GM19193 (cell line): ENCODE measurements around the gene DUSP7.

Source experiments
- POLR2A ChIP-seq: IDR thresholded peaks from 4 replicates; pipeline ENCODE4 v1.6.1; 2011; ENCODE audit not compliant: insufficient read depth, insufficient read length; ENCODE audit errors: extremely low read depth

The DUSP7 gene

DNA sequence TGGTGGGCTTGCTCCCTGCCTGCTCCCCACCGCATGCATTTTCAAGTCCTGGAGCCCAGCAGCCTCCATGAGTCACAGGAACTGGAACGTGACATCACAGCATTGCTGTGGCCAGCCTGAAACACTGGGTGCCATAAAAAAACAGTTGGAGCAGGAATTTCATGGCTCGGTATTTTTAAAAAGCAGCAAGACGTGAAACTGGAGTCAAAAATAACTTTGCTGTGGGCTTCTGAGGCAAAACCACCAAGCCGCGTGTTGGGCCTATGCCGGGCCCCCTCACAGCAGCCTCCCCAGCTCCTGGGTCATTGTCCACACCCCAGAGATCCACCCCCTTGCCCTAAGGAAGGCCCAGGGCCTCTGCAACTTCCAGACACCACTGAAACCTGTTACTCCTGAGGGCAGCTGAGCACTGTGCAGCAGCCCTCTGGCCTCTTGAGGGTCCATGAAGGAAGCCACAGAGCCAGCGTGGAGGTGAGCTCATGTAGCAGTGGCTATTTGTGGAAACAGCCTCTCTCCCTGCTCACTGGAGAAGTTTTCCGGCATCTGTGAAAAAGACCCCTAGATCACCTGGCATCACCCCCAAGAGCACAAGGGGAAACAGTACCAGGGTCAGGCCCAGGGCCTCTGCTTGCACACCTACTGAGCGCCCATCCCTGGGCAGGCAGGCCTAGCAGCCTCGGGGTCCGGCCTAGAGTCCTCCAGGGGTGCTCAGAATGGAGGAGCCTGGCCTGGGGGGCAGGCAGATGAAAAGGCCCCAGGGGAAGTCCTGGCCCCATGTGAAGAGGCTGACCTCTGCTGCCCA lies 34.0 kb upstream of the DUSP7 start:
- TF ChIP-seq POLR2A = no peak

DNA sequence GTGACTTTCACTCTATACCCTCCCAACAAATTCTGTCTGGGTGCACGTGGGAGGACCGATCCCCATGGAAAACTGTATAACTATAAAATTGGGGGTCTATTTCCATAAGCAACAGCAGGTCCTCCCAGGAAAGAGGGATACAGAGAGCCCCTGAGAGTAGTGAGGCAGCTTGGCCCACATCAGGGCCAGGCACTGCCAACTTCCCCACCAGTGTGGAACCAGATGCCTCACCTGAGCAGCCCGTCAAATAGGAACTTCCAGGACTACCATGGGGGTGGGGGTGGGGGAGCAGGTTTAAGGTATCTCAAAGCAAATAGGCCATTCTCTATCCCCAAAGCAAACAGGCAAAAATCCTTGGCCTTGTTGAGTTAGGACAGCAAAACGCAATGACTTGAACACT lies 33.3 kb upstream of the DUSP7 start:
- no peak for TF ChIP-seq POLR2A

DNA sequence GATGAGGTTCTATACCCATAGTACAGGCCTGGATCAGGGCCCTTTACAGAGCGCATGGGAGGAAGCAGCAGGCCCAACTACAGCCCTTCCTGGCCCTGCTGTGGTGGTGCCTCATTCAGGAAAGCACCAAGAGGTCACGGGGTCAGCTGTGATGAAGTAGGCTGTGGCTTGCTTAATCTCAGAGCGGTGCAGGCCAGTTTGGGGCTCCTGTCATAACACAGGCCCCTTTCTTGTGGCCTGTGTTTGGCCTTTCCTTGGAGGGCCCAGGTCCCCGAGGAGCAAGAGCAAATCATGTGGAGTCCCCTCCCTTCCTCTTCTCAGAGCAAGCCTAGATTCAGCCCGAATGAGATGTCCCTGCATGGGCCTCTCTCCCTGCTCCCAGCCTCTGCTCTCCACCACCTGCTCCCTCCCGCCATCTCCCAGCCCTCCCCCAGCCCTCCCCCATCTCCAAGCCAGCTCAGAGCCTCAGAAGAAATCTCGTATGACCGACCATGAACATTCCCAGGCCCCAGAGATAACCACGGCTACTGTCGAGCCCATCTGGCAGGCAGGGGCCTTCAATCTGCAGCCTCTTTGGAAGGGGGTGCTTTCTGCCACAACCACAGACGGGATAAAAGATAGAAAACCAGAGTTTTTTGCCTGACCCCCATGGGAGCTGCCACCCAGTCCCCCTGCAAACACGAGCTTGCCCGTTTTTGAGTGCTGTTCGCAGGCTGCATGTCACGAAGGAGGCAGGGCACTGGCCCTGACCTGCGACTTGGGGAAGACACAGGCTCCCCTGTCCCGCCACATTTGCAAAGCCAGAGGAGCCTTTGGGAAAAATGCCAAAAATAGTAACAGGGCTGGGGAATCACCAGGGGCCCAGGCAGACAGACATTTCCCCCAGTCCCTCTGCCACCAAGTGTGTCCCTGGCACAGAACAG lies 32.3 kb upstream of the DUSP7 start:
- TF ChIP-seq POLR2A = no peak

DNA sequence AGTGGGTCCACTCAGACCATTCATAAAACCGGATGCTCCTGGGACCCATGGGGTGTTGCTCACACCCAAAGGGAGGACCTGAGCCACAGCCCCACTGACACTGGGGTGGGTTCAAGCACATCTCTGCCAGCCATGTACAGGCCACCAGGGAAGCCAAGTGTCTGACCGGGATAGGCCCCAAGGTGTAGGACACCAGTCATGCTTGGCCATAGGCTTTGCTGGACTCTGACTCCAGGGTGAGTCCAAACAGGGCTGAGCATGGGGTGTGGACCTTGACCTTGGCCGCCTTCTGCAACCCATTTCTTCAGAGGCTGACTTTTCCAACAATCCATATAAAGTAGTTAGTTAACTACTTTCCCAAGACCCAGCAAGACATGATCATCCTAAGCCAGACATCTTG lies 31.4 kb upstream of the DUSP7 start:
- no peak for TF ChIP-seq POLR2A

DNA sequence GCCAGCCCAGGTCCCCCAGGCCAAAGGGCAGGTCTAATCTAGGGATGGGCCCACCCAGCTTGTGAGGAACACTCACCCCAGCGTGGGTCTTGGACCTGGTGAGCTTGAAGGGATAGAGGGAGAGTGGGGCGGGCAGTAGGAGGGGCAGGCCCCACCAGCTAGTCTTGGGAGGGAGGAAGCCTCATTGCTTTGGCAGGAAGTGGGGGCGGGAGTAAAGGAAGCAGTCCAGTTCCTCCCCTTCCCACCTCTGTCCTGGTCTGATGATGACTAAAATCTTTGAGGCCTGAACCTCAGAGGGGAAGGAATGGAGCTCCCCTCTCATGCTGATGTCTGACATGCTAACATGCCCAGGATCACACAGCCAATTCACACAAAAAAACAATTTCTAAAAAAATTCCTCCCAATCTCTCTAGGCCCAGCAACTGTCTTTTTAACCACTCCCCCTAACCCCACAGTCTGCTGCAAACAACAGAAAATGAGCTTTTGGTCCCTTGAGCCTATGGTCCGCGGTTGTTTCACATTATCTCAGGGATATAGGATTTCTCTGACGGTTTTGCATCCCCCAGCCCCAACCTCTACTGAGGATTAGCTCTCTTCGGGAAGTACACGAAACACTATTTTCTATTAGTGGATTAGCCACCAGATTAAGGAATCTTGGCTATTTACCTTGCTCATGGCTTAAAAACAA lies 30.7 kb upstream of the DUSP7 start:
- TF ChIP-seq POLR2A = no peak

DNA sequence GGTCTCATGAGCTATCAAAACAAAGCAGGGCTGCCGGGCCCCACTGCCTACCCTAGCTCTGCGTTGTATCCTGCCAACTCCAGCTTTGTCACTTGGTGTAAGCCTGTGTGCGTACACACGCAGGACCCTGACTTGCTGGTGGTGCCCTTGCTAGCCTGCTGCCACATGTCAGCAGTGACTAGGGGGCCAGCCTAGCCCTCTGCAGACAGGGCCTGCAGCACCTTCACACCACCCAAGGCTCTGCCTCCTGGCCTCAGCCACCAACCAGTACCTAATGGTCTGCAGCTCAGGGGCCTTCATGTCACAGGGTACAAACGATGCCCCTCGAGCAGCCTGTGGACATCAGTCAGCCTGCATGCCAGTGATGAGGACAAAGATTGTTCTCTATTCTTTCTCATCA lies 30.1 kb upstream of the DUSP7 start:
- TF ChIP-seq POLR2A = no peak

DNA sequence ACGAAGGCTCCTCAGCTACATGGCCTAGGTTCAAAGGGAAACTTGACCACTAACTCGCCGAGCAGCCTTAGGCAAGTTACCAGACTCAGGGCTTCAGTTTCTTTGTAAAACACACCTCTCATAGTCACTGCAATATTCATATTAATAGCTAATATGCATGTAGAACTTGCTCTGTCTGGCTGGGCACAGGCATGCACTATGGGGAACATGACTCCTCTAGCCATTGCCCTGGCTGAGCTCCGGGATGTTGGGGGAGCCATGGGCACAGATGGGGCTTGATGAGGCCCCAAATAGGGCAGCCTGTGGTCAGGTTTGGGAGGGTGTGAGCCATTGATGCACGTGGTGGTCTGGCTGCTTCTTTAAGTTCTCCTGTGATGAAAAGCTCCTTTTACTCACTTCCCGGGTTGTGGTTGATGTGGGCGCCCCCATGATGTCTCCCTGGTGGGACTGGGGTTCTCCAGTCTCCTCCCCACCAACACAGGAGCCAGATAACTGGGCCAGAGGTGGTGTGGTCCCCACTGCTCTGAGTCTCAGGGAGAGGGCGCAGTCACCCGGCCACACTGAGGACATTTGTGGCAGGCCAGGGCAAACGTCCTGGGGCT lies 29.4 kb upstream of the DUSP7 start:
- no peak for TF ChIP-seq POLR2A

DNA sequence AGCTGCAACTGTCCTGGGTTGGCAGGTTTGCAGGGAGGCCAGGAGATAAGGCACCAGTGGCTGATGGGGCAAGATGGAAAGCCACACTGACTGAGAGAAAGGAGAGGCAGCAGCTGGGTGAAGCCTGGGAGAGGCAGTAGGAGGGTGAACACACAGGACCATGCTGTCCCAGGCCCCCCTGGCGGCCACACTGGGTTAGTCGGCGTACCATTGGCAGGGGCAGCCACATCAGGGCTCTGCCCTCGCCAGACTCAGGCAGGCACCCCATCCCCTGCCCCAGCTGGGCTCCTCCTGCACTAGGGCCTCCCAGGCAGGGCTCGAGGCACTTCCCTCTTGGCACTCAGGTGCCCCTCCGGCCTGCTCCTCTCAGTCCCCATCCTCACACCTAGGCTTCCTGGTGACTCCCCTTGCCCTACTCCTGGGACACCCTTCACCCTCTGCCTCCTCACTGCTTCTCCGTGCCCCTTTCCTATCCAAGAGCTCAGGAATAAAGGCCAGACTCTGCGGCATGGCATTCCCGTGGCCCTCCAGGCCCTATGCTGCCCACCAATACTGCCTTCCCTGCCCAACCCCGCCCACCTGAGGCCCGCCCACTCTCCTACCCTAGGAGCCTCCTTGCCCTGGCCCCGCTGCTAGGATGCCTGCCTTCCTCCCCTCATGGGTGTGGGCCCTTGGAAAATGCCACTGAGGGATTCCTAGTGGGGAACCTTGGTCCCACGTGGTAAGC lies 28.7 kb upstream of the DUSP7 start:
- TF ChIP-seq POLR2A = no peak

DNA sequence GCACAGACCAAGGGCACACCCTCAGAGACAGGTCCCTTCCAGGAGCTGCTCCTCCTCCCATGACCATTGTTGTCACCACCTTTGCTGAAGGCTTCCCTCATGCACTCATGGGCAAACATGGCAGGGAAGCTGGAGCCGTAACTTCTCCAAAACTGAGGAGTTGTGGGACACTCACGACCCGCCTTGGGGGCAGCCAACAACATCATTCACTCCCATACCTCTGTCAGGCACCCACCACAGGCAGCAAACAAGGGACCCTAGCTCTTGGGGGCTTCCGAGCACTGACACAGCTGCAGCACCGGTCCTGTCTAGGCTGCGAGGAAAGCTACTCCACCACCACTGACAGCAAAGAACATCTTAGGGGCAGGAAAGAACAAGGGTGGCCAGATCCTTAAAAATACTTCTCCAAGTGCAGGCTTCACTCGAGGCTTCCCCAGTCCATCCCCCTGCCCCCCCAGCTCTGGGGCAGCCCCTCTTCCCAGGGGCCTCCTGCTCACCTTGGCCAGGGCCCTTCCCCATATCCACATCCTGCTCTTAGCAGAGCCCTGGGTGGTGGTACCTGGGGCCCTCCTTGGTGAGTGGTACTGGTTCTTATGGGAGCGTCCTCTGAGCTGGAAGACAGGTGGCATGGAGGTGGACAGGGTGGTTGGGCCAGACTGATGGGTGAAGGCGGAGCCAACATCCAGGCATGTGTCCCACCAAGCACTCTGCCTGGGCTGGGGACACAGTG lies 28.0 kb upstream of the DUSP7 start:
- no peak for TF ChIP-seq POLR2A

DNA sequence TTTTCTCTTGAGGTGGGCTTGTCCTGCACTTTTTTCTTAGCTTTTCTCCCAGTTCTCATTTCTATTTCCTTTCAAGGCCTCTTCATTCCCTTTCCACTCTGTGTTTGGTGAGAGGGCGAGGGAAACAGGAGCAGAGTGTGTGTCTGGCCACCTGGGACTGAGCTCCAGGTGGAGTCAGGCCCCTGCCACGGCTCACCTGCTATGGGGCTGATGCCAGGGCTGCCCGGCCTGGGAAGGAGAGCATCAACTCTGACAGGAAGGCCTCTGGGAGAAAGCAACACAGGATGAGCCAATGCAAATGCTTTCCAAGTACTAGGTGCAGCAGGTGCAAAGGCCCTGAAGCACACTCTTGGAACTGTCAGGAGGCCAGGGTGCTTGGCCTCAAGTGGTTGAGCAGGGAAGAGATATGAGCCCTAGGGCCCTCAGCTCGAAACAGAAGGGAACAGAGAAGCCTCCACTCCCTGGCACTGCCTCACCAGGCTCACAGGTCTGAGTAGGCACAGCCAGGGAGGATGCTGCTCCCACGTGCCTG lies 27.3 kb upstream of the DUSP7 start:
- no peak for TF ChIP-seq POLR2A

DNA sequence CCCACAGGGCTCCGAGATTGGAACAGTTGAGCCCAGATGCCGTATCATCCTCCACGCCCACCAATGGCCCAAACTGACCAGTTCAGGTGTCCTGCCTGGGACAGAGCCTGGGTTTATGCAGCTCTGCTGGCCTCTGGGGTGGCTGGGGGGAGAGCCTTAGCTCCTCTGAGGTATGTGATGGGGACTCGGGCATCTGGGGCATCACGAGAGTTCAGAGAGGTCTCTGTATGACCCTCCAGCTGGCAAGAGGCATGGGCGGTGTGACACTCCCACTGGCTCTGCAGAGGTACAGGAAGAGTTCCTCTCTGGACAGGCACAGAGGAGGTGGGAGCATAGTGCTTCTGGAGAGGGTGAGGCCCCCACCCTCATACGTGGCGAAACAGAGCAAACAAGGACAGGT lies 26.6 kb upstream of the DUSP7 start:
- TF ChIP-seq POLR2A = no peak

DNA sequence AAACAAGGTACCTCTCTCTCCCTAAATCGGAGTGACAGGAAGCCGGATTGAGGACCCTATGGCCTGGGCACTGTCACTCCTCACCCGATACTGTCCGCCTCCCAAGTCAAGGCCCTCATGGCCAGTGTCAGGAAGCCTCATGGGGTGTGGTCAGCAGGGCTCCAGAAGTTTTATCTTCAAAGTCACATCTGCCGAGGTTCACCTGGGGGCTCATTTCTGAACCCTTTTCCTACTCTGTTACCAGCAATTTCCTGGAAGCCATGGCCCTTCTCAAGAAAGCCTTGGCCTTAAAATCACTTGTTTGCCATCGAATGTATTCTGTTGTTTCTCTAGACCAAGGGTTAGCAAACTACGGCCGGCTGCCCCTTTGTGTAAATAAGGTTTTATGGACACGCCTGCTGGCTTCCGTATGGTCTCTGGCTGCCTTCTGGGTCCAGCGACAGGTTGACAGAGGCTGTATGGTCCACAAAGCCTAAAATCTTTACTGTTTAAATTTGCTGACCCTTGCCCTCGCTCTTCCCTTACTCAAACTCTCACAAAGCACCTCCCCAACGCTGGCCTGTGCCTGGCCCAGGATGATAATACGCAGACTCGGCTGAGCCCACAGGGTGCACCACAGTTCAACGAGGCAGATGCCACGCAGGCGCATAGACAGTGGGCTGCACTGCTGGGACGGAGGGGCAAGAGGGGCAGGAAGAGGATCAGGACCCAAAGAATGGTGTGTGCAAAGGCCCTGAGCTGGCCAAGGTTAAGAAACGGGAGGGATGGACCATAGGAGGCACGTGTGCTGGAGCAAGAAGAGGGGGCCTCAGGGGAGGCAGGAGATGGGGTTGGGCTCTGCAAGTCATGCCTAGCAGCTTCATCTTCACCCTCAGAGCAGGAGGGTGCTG lies 24.7 kb upstream of the DUSP7 start:
- no peak for TF ChIP-seq POLR2A
